ENCODE data around the gene PIK3C2A. TPM values are rescaled to one million over a fixed set of nuclear protein-coding genes. Genes with fewer than 3 reads are reported as not detected.

The PIK3C2A gene
- total RNA-seq, 1 experiment from 2014 or later: 68.3 TPM

DNA sequence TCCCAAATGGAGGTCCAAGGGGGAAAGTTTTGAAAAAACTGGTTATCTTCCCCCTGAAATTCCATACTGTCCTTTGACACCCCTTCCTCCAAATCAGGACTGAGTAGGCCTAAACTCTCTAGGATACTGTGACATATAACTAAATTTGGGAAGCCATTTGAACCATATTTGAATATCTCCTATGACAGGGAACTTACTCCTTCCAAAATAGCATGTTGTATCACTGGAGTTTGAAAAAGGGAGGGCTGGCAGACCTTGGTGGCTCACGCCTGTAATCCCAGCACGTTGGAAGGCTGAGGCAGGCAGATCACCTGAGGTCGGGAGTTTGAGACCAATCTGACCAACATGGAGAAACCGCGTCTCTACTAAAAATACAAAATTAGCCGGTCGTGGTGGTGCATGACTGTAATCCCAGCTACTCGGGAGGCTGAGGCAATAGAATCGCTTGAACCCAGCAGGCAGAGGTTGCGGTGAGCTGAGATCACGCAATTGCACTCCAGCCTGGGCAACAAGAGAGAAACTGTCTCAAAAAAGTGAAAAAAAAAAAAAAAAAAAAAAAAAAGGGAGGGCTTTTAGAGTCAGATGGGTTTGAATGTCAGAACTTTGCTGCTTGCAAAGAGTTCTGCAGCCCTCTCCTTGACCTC is 42.4 kb downstream of the PIK3C2A start:
- Histone ChIP-seq H3K9me3 (ENCODE audit: control insufficient read depth, insufficient read depth, low read depth, low read length) (no peaks in the 10 kb centered on the region), H3K27ac (ENCODE audit: low read length) (no peak overlapping the region), H3K4me1 (ENCODE audit: control insufficient read depth, insufficient read depth, low read length) (no peaks in the 10 kb centered on the region), H3K27me3 (ENCODE audit: control insufficient read depth, insufficient read depth, low read length) (no peaks in the 10 kb centered on the region), H3K4me3 (ENCODE audit: low read depth in 2 of 2, low read length in 2 of 2) (no peak overlapping the region), H3K36me3 (ENCODE audit: control insufficient read depth, insufficient read depth, low read length) (peaks cover 4% of the 10 kb centered on the region; the same call in 1 of the 2 replicates)
- POLR2A ChIA-PET: no interaction called here
- ATAC-seq (no peak), DNase-seq (ENCODE audit: low read depth, low spot score) (no peak)
- BruUV-seq (replicated peaks): no TSS peak
- intact Hi-C loops (cut with micrococcal nuclease; ENCODE audit: unreplicated experiment) (no loop called here), in situ Hi-C loops (cut with HindIII; ENCODE audit: low pct_unique_long_range_greater_than_20kb, low sequenced_read_pairs) (no loop called here)
- TF ChIP-seq, protein P1, sequence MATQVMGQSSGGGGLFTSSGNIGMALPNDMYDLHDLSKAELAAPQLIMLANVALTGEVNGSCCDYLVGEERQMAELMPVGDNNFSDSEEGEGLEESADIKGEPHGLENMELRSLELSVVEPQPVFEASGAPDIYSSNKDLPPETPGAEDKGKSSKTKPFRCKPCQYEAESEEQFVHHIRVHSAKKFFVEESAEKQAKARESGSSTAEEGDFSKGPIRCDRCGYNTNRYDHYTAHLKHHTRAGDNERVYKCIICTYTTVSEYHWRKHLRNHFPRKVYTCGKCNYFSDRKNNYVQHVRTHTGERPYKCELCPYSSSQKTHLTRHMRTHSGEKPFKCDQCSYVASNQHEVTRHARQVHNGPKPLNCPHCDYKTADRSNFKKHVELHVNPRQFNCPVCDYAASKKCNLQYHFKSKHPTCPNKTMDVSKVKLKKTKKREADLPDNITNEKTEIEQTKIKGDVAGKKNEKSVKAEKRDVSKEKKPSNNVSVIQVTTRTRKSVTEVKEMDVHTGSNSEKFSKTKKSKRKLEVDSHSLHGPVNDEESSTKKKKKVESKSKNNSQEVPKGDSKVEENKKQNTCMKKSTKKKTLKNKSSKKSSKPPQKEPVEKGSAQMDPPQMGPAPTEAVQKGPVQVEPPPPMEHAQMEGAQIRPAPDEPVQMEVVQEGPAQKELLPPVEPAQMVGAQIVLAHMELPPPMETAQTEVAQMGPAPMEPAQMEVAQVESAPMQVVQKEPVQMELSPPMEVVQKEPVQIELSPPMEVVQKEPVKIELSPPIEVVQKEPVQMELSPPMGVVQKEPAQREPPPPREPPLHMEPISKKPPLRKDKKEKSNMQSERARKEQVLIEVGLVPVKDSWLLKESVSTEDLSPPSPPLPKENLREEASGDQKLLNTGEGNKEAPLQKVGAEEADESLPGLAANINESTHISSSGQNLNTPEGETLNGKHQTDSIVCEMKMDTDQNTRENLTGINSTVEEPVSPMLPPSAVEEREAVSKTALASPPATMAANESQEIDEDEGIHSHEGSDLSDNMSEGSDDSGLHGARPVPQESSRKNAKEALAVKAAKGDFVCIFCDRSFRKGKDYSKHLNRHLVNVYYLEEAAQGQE (IDR thresholded peaks at IDR 0.05; ENCODE audit: insufficient read depth in 1 of 2, low read depth in 2 of 2, low read length in 1 of 2): no peak
- TF ChIP-seq, protein P2, sequence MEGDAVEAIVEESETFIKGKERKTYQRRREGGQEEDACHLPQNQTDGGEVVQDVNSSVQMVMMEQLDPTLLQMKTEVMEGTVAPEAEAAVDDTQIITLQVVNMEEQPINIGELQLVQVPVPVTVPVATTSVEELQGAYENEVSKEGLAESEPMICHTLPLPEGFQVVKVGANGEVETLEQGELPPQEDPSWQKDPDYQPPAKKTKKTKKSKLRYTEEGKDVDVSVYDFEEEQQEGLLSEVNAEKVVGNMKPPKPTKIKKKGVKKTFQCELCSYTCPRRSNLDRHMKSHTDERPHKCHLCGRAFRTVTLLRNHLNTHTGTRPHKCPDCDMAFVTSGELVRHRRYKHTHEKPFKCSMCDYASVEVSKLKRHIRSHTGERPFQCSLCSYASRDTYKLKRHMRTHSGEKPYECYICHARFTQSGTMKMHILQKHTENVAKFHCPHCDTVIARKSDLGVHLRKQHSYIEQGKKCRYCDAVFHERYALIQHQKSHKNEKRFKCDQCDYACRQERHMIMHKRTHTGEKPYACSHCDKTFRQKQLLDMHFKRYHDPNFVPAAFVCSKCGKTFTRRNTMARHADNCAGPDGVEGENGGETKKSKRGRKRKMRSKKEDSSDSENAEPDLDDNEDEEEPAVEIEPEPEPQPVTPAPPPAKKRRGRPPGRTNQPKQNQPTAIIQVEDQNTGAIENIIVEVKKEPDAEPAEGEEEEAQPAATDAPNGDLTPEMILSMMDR (IDR thresholded peaks at IDR 0.05): no peak
- TF ChIP-seq POLR2AphosphoS5 (IDR thresholded peaks at IDR 0.05; ENCODE audit: low read depth, low read length) (no peak), TCF7L2 (IDR thresholded peaks at IDR 0.05; ENCODE audit: low read depth, low read length) (no peak), SIN3A (IDR thresholded peaks at IDR 0.05; ENCODE audit: borderline replicate concordance, insufficient read depth, low read depth, low read length) (no peak)
- CTCF ChIA-PET: no interaction called here

DNA sequence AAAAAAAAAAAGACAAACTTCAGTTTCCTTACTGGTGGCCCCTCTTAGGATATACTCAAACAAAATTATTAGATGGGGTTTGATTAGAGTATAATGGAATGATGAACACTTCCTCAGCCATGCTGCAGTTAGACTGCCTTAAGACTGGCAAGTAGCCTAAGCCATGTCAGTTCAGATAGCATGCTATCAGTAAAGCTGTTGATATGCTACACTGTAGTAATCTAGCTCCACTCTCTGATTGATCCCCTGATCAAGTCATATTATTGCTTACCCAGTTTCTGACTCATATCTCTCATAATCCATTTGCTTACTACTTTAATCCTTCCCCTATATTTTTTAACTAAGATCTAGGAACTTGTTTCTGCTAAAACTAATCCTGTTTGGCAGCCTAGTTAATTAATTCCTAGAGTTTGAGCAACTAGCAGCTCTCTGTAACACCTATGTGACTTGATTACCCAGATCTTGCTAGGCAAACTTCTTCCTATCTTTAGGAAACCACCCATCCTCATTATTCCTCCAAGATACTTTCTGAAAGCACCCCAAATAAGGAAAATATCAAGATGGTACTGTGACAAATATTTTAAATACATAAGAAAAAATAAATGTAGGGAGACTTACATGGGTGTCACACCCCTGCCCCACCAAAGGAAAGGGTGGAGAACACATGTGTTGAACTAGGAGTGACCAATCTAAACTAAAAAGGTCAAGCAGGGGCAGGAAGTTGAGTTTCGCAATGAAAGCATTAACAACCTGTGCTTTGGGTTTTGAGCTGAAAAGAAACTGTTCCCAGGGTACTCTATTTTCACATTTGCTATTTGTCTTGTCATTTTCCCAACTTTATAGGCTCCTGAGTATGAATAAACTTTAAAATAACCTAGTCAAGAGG is 43.2 kb downstream of the PIK3C2A start:
- ChIA-PET POLR2A (no interaction called here), CTCF (no interaction called here)
- Histone ChIP-seq H3K36me3 (ENCODE audit: control insufficient read depth, insufficient read depth, low read length) (peaks cover 4% of the 10 kb centered on the region; the same call in 1 of the 2 replicates), H3K4me1 (ENCODE audit: control insufficient read depth, insufficient read depth, low read length) (no peaks in the 10 kb centered on the region), H3K27me3 (ENCODE audit: control insufficient read depth, insufficient read depth, low read length) (no peaks in the 10 kb centered on the region), H3K4me3 (ENCODE audit: low read depth in 2 of 2, low read length in 2 of 2) (no peak overlapping the region), H3K9me3 (ENCODE audit: control insufficient read depth, insufficient read depth, low read depth, low read length) (no peaks in the 10 kb centered on the region), H3K27ac (ENCODE audit: low read length) (no peak overlapping the region)
- no TSS peak for BruUV-seq (replicated peaks)
- ATAC-seq (no peak), DNase-seq (ENCODE audit: low read depth, low spot score) (no peak)
- TF ChIP-seq, protein P1 (IDR thresholded peaks at IDR 0.05; ENCODE audit: insufficient read depth in 1 of 2, low read depth in 2 of 2, low read length in 1 of 2): no peak
- TF ChIP-seq SIN3A (IDR thresholded peaks at IDR 0.05; ENCODE audit: borderline replicate concordance, insufficient read depth, low read depth, low read length) (no peak), POLR2AphosphoS5 (IDR thresholded peaks at IDR 0.05; ENCODE audit: low read depth, low read length) (no peak), TCF7L2 (IDR thresholded peaks at IDR 0.05; ENCODE audit: low read depth, low read length) (no peak)
- TF ChIP-seq, protein P2 (IDR thresholded peaks at IDR 0.05): no peak
- intact Hi-C loops (cut with micrococcal nuclease; ENCODE audit: unreplicated experiment): no loop called here
- in situ Hi-C loops (cut with HindIII; ENCODE audit: low pct_unique_long_range_greater_than_20kb, low sequenced_read_pairs): no loop called here
